ENCODE data around the gene C5orf46.

- TF ChIP-seq EZH2 (IDR thresholded peaks at IDR 0.05) (no peak), EZH2phosphoT487 (IDR thresholded peaks at IDR 0.05) (no peak)
Measured at GRCh38 chr5:147854331-147854730, 52.0 kb downstream of the C5orf46 start.

Measured in neural progenitor cell (in vitro differentiated cells).